NOMO-1 (cell line): Measurements from ENCODE around the gene C2CD4C.
"Not testable (repeated sequence)": the region's sequence is repeated elsewhere in the genome, so short reads cannot be mapped to it uniquely, and the experiment has no call there.

ENCODE experiments used
- DNase-seq, 2 experiments: peaks; one replicate each; lab custom pipeline; 2025; ENCODE audit not compliant: unreplicated experiment in 2 of 2; lab: John Stamatoyannopoulos, UW

The C2CD4C gene

GRCh38 chr19:439167-439900 is 30.4 kb upstream of the C2CD4C start:
- DNase-seq: no peak

DNA sequence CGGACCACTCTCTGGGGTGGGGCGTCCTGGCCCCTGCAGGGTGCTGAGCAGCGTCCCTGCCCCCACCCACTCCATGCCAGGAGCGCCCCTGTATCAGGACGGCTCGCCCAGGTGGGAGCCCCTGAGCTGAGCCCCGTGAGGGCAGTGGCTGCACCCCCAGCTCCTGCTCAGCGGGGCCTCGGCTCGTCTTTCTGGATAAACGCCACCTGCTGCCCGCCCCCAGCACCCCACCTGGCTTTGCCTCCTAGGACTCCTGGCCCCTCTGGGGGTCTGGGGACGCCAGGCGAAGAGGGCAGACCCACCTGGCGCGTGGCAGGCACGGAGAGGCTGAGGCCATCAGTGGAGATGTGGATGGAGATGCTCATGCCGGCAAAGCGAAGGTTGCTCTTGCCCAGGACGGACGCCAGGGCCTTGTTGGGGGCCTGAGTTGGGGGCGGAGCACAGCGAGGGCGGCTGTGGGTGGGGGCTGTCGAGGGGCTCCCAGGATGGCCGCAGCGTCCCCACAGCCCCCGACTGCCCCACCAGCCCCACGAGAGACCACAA is 29.5 kb upstream of the C2CD4C start:
- DNase-seq: no peak

- DNase-seq: no peak
These were observed 28.1 kb upstream of the C2CD4C start for GRCh38 chr19:437041-437440.

DNA sequence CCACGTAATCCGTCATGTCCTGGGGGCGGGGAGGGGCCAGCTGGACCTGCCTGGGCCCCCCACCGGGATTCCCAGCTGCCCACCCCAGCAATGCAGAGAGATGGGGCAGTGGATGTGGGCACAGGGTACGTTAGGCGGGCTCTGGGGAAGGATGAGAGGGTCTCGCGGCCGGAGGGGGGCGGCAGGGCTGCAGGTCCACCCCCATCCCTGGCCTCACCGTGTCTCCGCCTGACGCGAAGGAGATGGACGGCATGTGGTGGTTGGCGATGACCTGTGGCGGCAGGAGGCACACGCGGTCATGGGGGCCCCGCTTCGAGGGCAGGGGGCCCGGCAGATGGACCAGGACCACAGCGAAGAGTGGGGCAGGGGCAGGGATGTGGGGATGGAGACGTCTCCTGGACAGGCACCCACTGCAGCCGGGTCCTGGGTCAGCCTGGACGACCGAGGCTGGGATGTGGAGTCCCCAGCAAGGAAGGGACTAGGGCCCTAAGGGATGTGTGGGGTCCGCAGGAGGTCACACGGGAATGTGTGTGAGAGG is 27.5 kb upstream of the C2CD4C start:
- no peak for DNase-seq

- DNase-seq: no peak
These were observed 26.9 kb upstream of the C2CD4C start for GRCh38 chr19:435707-436412.

GRCh38 chr19:435056-435706 is 26.2 kb upstream of the C2CD4C start:
- DNase-seq: no peak

DNA sequence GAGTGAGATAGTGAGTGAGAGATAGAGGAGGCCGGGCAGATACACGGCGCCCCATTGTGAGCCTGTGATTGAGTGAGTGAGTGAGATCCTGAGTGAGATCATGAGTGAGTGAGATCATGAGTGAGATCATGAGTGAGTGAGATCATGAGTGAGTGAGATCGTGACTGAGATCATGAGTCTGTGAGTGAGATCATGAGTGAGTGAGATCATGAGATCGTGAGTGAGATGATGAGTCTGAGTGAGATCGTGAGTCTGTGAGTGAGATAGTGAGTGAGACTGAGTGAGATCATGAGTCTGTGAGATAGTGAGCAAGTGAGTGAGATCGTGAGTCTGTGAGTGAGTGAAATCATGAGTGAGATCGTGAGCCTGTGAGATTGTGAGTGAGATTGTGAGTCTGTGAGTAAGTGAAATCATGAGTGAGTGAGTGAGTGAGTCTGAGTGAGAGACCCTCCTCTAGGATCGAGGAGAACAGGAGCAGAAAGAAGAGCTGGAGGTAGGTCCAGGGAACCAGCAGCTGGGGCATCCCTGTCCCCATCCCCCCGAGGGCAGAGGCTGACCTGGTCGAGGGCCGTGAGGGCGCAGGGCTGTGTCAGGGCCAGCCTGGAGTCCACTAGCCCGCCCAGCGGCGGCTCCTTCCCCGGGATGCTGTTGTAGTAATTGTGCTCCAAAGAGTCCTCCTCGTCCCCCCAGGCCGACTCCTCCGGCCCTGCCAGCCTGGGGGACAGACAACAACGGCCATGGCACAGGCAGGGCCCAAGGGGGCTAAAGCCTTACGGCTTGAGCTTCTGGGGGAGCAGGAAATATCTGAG is 25.4 kb upstream of the C2CD4C start:
- no peak for DNase-seq

DNA sequence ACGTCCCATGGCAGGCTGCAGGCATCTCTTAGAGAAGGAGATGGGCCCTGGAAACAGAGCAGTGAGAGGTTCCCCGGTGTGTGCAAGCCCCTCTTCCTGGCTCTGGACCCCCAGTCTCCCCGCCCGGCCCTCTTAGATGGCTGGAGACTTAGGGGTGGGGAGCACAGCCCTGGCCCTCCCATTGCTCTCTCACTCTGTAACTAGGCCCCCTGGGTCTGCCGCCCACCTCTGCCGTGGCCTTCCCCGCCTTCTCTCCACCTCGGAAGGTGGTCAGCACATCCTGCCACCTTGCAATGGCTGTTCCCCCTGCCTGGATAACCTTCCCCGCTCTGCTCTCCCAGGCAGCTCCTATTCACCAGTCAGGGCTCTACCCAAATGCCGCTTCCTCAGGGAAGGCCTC is 21.8 kb upstream of the C2CD4C start:
- DNase-seq: no peak

DNA sequence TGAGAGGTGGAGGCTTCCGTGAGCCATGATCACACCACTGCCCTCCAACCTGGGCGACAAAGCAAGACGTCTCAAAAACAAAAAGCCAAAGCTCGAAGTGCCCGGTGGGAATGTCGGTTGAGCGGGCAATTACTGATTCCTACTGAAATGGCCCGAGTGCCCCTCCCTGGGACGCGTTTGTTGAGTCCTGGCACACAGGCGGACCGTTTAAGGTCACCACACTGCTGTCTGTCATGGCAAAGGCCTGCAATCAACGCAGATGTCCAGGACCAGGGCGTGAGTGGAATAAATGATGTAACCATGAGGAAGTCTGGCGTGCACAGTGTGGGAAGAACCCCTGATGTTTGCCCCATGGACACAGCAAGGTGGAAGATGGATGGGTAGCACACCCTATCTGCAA is 19.2 kb upstream of the C2CD4C start:
- no peak for DNase-seq

DNA sequence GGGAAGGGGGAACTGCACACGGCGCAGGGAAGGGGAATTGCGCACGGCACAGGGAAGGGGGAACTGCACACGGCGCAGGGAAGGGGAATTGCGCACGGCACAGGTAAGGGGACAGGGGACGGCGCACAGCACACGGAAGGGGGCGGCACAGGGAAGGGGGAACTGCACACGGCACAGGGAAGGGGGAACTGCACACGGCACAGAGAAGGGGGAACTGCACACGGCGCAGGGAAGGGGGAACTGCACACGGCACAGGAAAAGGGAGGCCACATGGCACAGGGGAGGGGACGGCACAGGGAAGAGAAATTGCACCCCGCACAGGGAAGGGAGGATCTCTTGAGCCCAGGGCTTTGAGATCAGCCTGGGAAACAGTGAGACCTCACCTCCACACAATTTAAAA is 18.7 kb upstream of the C2CD4C start:
- DNase-seq: not testable (repeated sequence)

GRCh38 chr19:426725-427445 is 17.9 kb upstream of the C2CD4C start:
- DNase-seq: no peak

DNA sequence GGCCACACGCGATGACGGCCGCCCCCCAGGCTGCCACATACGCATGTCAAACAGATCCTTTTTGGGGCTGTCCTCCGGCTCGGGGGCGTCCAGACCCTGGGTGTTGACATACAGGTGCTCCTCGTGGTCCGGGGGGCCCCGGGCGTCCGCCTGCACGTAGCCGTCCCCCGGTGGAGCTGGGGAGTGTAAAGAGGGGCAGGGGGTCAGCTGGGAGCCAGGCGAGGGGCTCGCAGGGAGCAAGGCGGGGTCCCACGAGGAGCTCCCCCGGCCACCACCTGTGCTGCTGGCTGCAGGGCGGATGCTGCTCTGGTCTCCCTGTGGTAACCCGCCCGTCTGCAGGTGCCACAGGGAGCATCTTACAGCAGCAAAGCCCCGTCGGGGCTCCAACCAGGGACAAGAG is 16.1 kb upstream of the C2CD4C start:
- DNase-seq: no peak

DNA sequence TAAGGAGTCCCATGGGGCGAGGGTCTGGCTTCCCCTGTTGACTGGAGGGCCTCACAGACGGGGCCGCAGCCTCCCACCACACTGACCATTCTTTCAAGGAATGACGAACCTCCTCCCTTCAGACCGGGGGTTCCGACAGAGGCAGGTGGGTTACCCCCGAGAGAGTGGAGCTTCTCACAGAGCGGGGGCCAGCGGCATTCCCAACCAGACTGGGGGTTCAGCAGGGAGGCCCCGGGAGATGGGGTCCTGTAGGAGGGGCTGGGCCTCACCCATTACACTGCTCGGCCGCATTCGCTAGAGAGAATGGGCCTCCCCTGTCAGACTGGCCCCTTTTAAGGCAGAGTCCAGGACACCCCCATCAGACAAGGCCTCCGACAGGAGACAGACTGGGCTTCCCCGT is 15.6 kb upstream of the C2CD4C start:
- DNase-seq: no peak

DNA sequence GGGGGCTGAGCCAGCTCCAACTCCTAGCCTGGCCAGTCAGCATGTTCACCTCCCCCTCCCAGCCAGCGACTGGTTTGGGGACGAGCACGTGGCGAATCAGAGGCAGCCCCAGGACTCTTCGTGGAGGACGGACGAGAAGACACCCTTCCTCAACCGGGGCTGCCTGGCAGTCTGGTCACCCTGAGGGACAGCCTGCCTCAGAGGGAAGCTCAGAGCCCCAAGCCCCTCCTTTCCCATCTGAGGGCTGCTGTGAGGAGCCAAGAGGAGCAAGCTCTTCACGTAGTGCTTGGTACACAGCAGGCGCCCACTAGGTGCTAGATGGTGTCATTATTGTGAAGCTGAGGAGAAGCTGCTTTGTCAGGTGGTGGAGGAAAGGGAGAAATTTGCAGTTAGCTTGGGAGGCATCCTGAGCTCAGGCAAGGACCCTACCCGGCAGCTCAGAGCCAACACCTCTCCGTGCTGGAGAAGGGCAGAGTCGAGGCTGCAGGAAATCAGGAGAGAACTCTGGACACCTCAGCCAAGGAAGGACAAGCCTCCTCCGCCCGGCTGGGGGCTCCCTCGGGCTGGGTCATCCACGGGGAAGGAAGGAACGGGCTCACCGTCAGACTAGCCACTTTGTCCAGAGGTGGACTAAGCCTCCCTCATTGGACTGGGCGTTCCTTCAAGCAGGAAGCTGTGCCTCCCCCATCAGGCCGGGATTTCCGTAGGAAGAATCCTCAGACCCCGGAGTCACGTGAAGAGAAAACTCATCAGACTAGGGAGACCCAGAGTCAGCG is 14.9 kb upstream of the C2CD4C start:
- no peak for DNase-seq

- DNase-seq: not testable (repeated sequence)
These were observed 13.9 kb upstream of the C2CD4C start for GRCh38 chr19:422917-423226.

DNA sequence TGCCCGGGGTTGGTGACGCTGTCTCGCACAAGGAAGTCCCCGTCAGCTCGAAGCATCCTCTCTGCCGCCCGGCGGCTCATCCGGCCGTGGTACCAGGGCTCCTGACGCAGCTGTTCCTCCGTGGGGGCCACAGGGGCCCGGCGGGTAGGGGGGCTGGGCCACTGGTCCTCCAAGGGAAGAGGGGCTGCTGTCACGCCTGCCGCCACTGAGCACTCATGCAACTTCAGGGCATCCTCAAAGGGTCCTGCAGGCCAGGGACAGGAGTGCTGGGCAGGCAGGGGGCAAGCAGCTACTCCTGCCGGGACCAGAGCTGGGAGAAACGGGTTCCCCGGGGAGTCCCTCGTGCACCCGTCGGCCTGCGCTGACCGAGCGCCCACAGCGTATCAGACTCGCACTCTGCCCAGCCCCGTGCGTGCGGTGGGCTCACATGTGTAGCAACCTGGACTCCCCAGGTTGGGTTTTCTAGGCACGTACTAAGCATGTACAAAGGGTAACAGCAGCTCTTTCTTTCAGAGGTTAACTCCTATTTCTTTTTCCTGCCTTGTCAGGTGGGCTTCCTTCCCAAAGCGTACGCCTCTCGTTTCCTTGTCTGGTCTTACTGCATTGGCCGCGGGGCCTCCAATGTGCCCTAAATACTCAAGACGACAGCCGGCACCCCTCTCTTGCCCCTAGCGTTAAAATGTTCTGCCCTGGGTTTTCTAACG is 13.4 kb upstream of the C2CD4C start:
- DNase-seq: no peak

- DNase-seq: no peak
These were observed 11.0 kb upstream of the C2CD4C start for GRCh38 chr19:419721-420515.
